ENCODE results near the gene PPID.

DNA sequence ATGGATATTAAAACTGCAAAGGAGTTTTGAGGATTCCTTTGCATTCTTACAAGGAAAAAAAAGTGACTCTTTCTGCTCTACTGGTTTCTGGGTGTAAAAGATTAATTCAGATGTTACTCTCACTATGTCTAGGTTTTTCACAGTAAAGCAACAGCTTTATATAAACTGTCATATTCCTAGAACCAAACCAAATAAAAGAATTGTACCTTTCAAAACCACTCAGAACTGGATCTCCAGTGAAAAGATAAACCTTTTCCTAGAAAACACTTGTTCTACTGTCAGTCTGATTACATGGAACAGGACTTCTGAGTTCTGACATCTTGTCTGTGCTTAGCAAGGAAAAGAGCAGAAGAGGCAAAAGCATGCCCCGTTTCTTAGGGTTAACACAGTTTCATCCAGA is 5.0 kb upstream of the PPID start:
- TF ChIP-seq CTCF (IDR thresholded peaks at IDR 0.05) = no peak
- TF ChIP-seq REST (IDR thresholded peaks at IDR 0.05; ENCODE audit: insufficient read depth in 1 of 2, low read depth in 2 of 2, low read length in 1 of 2) = no peak

All from Panc1 (cell line).